Sciatic nerve (tissue), 2 donors: ENCODE data around the gene KLHL6. TPM values are rescaled to one million over a fixed set of nuclear protein-coding genes. Genes with fewer than 3 reads are reported as not detected.

Experiments
- ATAC-seq: fragments of 200-7000 bp; cut with Tn5 transposase; one replicate; pipeline ENCODE4 v1.9.1; 2020; ENCODE audit warnings: mild to moderate bottlenecking, moderate library complexity
- DNase-seq: peaks from one replicate; pipeline ENCODE4 v3.0.0-alpha.2; 2020; ENCODE audit warnings: low spot score
- intact Hi-C: fragments of 100-400 bp; cut with DNase I; formaldehyde crosslinking; loops from one replicate; pipeline ENCODE4 v1.14.2; 2022
- total RNA-seq: library from RNA; stranded (reverse); fragmentation: NEBNext Ultra II Directional; extraction: Animal tissue kit (Norgen Biotek cat#: 25700); gene quantifications from one replicate; pipeline ENCODE4 v1.2.1, GENCODE V29; 2021
- donor health status: DM: no; HTN: no; CAD: no.
- donor health status: DM: no; HTN: no; CAD: no.

Gene KLHL6, protein sequence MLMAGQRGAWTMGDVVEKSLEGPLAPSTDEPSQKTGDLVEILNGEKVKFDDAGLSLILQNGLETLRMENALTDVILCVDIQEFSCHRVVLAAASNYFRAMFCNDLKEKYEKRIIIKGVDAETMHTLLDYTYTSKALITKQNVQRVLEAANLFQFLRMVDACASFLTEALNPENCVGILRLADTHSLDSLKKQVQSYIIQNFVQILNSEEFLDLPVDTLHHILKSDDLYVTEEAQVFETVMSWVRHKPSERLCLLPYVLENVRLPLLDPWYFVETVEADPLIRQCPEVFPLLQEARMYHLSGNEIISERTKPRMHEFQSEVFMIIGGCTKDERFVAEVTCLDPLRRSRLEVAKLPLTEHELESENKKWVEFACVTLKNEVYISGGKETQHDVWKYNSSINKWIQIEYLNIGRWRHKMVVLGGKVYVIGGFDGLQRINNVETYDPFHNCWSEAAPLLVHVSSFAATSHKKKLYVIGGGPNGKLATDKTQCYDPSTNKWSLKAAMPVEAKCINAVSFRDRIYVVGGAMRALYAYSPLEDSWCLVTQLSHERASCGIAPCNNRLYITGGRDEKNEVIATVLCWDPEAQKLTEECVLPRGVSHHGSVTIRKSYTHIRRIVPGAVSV
- total RNA-seq, result 4.7 TPM

- DNase-seq, result no peak
- ATAC-seq, result peak; percentile 82
- intact Hi-C loops, result no loop called here
These were observed at the start of gene KLHL6 for GRCh38 chr3:183555541-183556081. KLHL6 (minus strand) TSS chr3:183555706; CDS start chr3:183555653, 53 bp downstream.

GRCh38 chr3:183597959-183598358 lies 42.5 kb upstream of the KLHL6 start:
- intact Hi-C loops, result no loop called here
- ATAC-seq (no peak), DNase-seq (no peak)

DNA sequence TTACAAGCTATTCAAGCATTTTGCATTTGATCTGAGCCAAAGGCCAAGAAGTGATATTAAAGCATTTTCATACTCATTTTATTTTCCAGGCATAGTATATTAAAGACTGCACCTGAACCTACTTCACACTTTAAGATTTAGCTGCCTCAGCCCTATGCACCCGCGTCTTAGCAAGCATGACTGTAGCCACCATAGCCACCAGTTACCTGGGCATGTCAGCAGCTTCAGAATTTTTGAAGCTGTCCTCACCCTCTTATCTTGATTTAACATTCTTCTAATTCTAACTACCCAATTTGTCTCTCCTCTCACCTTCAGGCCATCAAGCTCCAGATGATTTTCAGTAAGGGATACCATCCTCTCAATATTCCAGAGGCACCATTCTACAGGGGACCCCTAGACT lies 39.1 kb upstream of the KLHL6 start:
- DNase-seq (no peak), ATAC-seq (no peak)
- intact Hi-C loops, result no loop called here

DNA sequence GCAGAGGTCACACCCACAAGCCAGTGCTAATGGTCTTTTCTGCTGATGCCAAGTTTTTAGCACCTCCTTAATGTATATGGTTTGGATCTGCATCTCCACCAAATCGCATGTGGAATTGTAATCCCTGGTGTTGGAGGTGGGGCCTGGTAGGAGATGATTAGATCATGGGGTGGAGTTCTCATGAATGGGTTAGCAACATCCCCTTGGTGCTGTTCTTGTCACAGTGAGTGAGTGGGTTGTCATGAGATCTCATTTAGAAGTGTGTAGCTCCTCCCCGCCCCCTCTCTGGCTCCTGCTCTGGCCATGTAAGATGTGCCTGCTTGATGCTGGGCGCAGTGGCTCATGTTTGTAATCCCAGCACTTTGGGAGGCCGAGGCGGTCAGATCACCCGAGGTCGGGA lies 37.3 kb upstream of the KLHL6 start:
- DNase-seq, result no peak
- intact Hi-C loops, result no loop called here
- no peak for ATAC-seq

- intact Hi-C loops, result no loop called here
- DNase-seq (no peak), ATAC-seq (no peak)
These were observed 36.5 kb upstream of the KLHL6 start for GRCh38 chr3:183591881-183592521.

- DNase-seq (no peak), ATAC-seq (no peak)
- intact Hi-C loops, result no loop called here
These were observed 34.9 kb upstream of the KLHL6 start for GRCh38 chr3:183590442-183590841.

- DNase-seq, result no peak
- intact Hi-C loops, result no loop called here
- peak; percentile 51 for ATAC-seq
These were observed 31.8 kb upstream of the KLHL6 start for GRCh38 chr3:183587336-183587735.

DNA sequence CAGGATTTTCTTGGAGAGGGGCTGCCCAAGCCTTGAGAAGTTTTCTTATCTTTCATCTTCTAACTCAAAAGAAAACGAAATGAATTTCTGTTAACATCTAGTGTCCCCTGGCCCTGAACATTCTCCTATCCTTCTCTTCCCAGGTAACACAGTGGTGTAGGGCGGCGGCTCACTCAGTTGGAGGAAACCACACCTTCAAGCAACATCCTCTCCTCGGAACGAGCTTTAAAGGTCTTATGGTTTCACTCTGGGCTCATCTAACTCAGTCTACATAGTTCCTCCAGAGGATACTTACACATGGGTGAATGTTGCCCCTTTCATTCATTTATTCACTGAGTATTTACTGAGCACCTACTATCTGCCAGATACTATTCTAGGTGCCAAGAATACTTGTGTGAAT lies 31.0 kb upstream of the KLHL6 start:
- ATAC-seq (no peak), DNase-seq (no peak)
- intact Hi-C loops, result no loop called here

GRCh38 chr3:183584914-183585280 lies 29.4 kb upstream of the KLHL6 start:
- intact Hi-C loops, result no loop called here

DNA sequence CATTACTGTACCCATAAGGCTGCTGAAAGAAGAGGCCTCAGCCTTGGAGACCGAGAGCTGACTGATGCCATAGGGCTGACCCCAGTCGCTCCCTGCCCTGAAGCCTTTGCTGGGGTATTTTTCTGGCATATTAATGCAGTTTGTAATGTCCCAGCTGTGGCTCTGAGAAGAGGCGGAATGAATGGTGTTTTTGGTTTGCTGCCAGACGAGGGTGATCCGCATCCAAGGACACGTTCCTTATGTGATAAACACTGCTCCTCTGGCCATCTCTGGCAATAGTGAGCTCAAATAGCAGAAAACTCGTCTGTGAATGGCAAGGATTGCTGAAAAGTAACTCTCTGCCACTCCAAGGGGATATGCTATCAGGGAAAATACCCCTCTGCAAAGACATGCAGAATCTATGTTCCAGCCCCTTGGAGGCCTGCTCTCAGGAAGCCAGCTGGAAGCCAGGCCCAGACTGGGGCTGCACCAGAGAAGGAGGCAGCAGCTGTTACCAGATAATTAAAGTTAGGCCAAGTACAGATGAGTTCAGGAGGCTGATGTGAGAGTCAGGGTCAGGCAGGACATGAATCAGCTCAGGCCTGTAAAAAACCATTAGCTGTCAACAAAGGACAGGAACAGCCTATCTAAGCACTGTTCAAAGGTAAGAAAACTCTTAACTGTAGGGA lies 28.9 kb upstream of the KLHL6 start:
- intact Hi-C loops, result no loop called here
- no peak for DNase-seq

More at GRCh38 chr3:183584914-183585280, 29.4 kb upstream of the KLHL6 start:
- ATAC-seq (no peak), DNase-seq (no peak)

GRCh38 chr3:183583331-183584245 lies 28.1 kb upstream of the KLHL6 start:
- ATAC-seq, result peak; percentile 31
- DNase-seq, result no peak
- intact Hi-C loops, result no loop called here

More for the DNA sequence above, 28.9 kb upstream of the KLHL6 start:
- peak; percentile 82 for ATAC-seq

- no peak for DNase-seq
- ATAC-seq, result no peak
- intact Hi-C loops, result no loop called here
These were observed 26.7 kb upstream of the KLHL6 start for GRCh38 chr3:183582161-183582560.

DNA sequence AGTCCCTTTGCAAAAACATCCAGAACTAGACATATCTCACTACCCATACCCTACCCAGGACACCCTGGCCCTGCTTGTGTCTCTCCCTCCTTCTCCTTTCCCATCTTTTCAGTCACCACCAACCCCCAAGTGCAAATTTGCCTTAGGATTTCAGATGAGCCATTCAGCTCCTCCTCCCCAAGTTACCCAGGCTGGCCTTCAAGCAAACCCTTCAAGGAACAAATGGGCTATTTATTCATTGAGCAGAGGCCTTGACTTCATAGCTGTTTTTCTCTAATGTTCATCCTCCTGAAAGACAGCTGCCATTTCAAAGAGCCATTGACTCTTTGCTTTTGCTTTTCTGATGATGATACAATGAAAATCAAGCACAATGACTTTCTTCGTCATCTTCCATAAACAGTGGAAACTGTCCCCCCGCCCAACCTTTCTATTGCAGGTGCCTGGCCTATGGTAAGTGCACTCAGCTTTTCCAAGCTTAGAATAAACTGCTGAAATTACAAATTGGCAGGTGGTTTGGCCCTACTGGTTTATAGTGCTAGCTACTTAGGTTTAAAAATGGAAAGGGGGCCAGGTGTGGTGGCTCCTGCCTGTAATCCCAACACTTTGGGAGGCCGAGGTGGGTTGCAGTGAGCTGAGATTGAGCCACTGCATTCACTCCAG lies 26.1 kb upstream of the KLHL6 start:
- ATAC-seq (no peak), DNase-seq (no peak)
- intact Hi-C loops, result no loop called here

GRCh38 chr3:183579967-183580900 lies 24.7 kb upstream of the KLHL6 start:
- intact Hi-C loops, result no loop called here
- DNase-seq (no peak), ATAC-seq (peak; percentile 47)

DNA sequence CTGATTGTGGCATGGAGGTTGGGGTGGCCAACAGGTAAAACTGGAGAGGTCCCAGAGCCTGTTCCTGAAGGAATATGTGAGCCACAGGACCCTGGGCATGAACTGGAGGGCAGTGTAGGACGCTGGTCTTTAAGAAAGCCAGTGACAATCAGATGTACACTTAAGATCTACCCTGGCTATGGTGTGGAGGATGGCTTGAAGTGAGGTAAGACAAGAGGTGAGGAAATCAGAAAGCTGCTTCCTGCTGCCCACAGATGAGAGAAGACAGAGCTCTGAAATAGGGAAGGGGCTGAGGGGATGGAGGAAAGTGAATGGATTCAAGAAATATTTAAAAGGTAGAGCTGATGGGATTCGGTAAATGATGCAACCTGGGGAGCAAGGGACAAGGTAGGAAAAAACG lies 22.7 kb upstream of the KLHL6 start:
- no peak for DNase-seq
- ATAC-seq, result no peak
- intact Hi-C loops, result no loop called here

GRCh38 chr3:183577346-183577745 lies 21.8 kb upstream of the KLHL6 start:
- no peak for ATAC-seq
- intact Hi-C loops, result no loop called here
- DNase-seq, result no peak
